Neural cell (in vitro differentiated cells): Measurements from ENCODE around the gene BMP3. TPM values are rescaled to one million over a fixed set of nuclear protein-coding genes. Genes with fewer than 3 reads are reported as not detected.

ENCODE experiments used
- H2AFZ ChIP-seq: fragments of 200-600, 300-800 bp; sonication (generic), shearing (Covaris generic); 2 replicates; pipeline ENCODE4 v1.6.0; 2014; ENCODE audit warnings: low read depth, mild to moderate bottlenecking, antibody characterized with exemption, low read length, moderate library complexity
- H3F3A ChIP-seq: fragments of 200-600 bp; shearing (Covaris generic); 2 replicates; pipeline ENCODE4 v1.6.1; 2016; ENCODE audit warnings: mild to moderate bottlenecking, moderate library complexity, mixed read lengths, antibody characterized with exemption, low read length; ENCODE audit not compliant: insufficient read depth, poor library complexity, severe bottlenecking
- H3K27ac ChIP-seq: fragments of 200-600, 300-800 bp; sonication (generic), shearing (Covaris generic); 2 replicates; pipeline ENCODE4 v1.5.1; 2014; ENCODE audit warnings: mild to moderate bottlenecking, low read length, moderate library complexity
- H3K27me3 ChIP-seq: fragments of 300-800, 200-600 bp; sonication (generic), shearing (Covaris generic); 2 replicates; pipeline ENCODE4 v1.6.0; 2014; ENCODE audit warnings: mild to moderate bottlenecking, low read depth, low read length, moderate library complexity; ENCODE audit not compliant: insufficient read depth
- H3K36me3 ChIP-seq: fragments of 300-800, 200-600 bp; sonication (generic), shearing (Covaris generic); 2 replicates; pipeline ENCODE4 v1.5.1; 2014; ENCODE audit warnings: mild to moderate bottlenecking, antibody characterized with exemption, low read length, moderate library complexity; ENCODE audit not compliant: insufficient read depth
- H3K4me2 ChIP-seq: fragments of 300-800, 200-600 bp; sonication (generic), shearing (Covaris generic); 2 replicates; pipeline ENCODE4 v1.6.0; 2014; ENCODE audit warnings: mild to moderate bottlenecking, low read length
- H3K4me3 ChIP-seq: fragments of 300-800, 200-600 bp; sonication (generic), shearing (Covaris generic); 2 replicates; pipeline ENCODE4 v1.5.1; 2014; ENCODE audit warnings: mild to moderate bottlenecking, low read length, moderate library complexity
- H3K79me2 ChIP-seq: fragments of 200-600 bp; shearing (Covaris generic); replicated peaks from 2 replicates; pipeline ENCODE4 v1.6.0; 2014; ENCODE audit warnings: mild to moderate bottlenecking, low read length, moderate library complexity; ENCODE audit not compliant: insufficient read depth
- H3K9ac ChIP-seq: fragments of 300-800, 200-600 bp; sonication (generic), shearing (Covaris generic); 2 replicates; pipeline ENCODE4 v1.6.1; 2016; ENCODE audit warnings: mild to moderate bottlenecking, low read length, mixed read lengths
- H3K9me2 ChIP-seq: fragments of 200-600 bp; shearing (Covaris generic); 2 replicates; pipeline ENCODE4 v1.6.1; 2016; ENCODE audit warnings: mild to moderate bottlenecking, low read length, mixed read lengths; ENCODE audit not compliant: insufficient read depth
- H3K9me3 ChIP-seq: fragments of 200-600, 300-800 bp; sonication (generic), shearing (Covaris generic); 2 replicates; pipeline ENCODE4 v1.6.1; 2016; ENCODE audit warnings: mild to moderate bottlenecking, mixed run types, low read length, moderate library complexity, mixed read lengths
- H4K20me1 ChIP-seq: fragments of 200-600 bp; shearing (Covaris generic); 2 replicates; pipeline ENCODE4 v1.6.1; 2016; ENCODE audit warnings: mild to moderate bottlenecking, mixed run types; ENCODE audit not compliant: insufficient read depth
- CTCF ChIP-seq: fragments of 450-650 bp; IDR thresholded peaks from 2 replicates; pipeline ENCODE4 v1.5.1; 2014; ENCODE audit warnings: antibody characterized with exemption, mild to moderate bottlenecking, moderate library complexity; ENCODE audit not compliant: poor library complexity, severe bottlenecking
- EP300 ChIP-seq: fragments of 450-650 bp; conservative IDR thresholded peaks from 2 replicates; pipeline ENCODE4 v1.6.1; 2014; ENCODE audit warnings: antibody characterized with exemption, mild to moderate bottlenecking, moderate library complexity; ENCODE audit not compliant: poor library complexity, severe bottlenecking
- EZH2 ChIP-seq: fragments of 200-600, 300-800 bp; shearing (Covaris generic), sonication (generic); IDR thresholded peaks from 2 replicates; pipeline ENCODE4 v1.6.1; 2014; ENCODE audit warnings: antibody characterized with exemption, low read length, borderline replicate concordance, mild to moderate bottlenecking; ENCODE audit not compliant: insufficient read depth, poor library complexity, severe bottlenecking
- MXI1 ChIP-seq: fragments of 450-650 bp; conservative IDR thresholded peaks from 2 replicates; pipeline ENCODE4 v1.6.1; 2014; ENCODE audit warnings: antibody characterized with exemption, mild to moderate bottlenecking; ENCODE audit not compliant: poor library complexity, severe bottlenecking
- POLR2AphosphoS5 ChIP-seq: IDR thresholded peaks from 2 replicates; pipeline ENCODE4 v1.6.1; 2012
- RAD21 ChIP-seq: fragments of 450-650 bp; conservative IDR thresholded peaks from 2 replicates; pipeline ENCODE4 v1.6.1; 2014; ENCODE audit warnings: antibody characterized with exemption, mild to moderate bottlenecking, moderate library complexity
- REST ChIP-seq: IDR thresholded peaks from 2 replicates; pipeline ENCODE4 v1.6.1; 2012; ENCODE audit warnings: borderline replicate concordance
- SMC3 ChIP-seq: fragments of 450-650 bp; conservative IDR thresholded peaks from 2 replicates; pipeline ENCODE4 v1.6.1; 2014; ENCODE audit warnings: antibody characterized with exemption, mild to moderate bottlenecking, moderate library complexity; ENCODE audit not compliant: poor library complexity
- TAF1 ChIP-seq: IDR thresholded peaks from 2 replicates; pipeline ENCODE4 v1.6.1; 2012; ENCODE audit warnings: low read depth
- polyA plus RNA-seq: library from polyadenylated mRNA; depleted of rRNA; stranded (reverse); fragments of >200 nt; gene quantifications from 2 replicates; pipeline ENCODE4 v1.2.3, GENCODE V29; 2014

The BMP3 gene
- polyA plus RNA-seq, 1 donor from 2014 or later: 2.7 TPM

GRCh38 chr4:81021981-81022380 lies 8.5 kb upstream of the BMP3 start:
- H3K4me2 ChIP-seq: no peak overlapping the region
- H3K36me3 ChIP-seq: no peaks in the 10 kb centered on the region
- H3K9me2 ChIP-seq: no peaks in the 10 kb centered on the region
- H3F3A ChIP-seq: no peaks in the 10 kb centered on the region
- H3K9me3 ChIP-seq: no peaks in the 10 kb centered on the region
- H3K4me3 ChIP-seq: no peak overlapping the region
- no peaks in the 10 kb centered on the region for H3K79me2 ChIP-seq
- H4K20me1 ChIP-seq: no peaks in the 10 kb centered on the region
- H3K27ac ChIP-seq: no peak overlapping the region
- TF ChIP-seq EZH2 (no peak), REST (no peak)
- no peak overlapping the region for H2AFZ ChIP-seq
- no peaks in the 10 kb centered on the region for H3K27me3 ChIP-seq
- no peak overlapping the region for H3K9ac ChIP-seq

GRCh38 chr4:81023484-81023883 lies 7.0 kb upstream of the BMP3 start:
- no peak overlapping the region for H3K4me3 ChIP-seq
- H3K36me3 ChIP-seq: no peaks in the 10 kb centered on the region
- no peaks in the 10 kb centered on the region for H3K9me2 ChIP-seq
- no peaks in the 10 kb centered on the region for H4K20me1 ChIP-seq
- H3K4me2 ChIP-seq: no peak overlapping the region
- no peak overlapping the region for H2AFZ ChIP-seq
- no peaks in the 10 kb centered on the region for H3K9me3 ChIP-seq
- no peaks in the 10 kb centered on the region for H3F3A ChIP-seq
- TF ChIP-seq RAD21 (no peak), SMC3 (no peak), REST (no peak), TAF1 (no peak), EZH2 (no peak), MXI1 (no peak), EP300 (no peak), POLR2AphosphoS5 (no peak), CTCF (no peak)
- H3K79me2 ChIP-seq: no peaks in the 10 kb centered on the region
- H3K9ac ChIP-seq: no peak overlapping the region
- H3K27me3 ChIP-seq: peaks cover 8% of the 10 kb centered on the region
- H3K27ac ChIP-seq: no peak overlapping the region
